Endothelial cell of umbilical vein (primary cell): ENCODE data around the gene CAPN7. TPM values are rescaled to one million over a fixed set of nuclear protein-coding genes. Genes with fewer than 3 reads are reported as not detected.

ENCODE experiments used
- BruUV-seq: library from RNA; stranded (reverse); fragments of 400-500 nt; replicated peaks from 2 replicates; lab custom pipeline; 2021; lab: Mats Ljungman, UMichigan
- CTCF ChIA-PET: fragments of 300-600, 350-600 bp; sonication (Branson Sonifier 250); formaldehyde crosslinking; loops from one replicate; lab custom pipeline; 2021; ENCODE audit warnings: antibody characterized with exemption, inconsistent platforms; lab: Charles Lee
- POLR2A ChIA-PET: fragments of 300-600, 350-600 bp; sonication (Branson Sonifier 250); formaldehyde crosslinking; loops from one replicate; lab custom pipeline; 2021; ENCODE audit warnings: antibody characterized with exemption, inconsistent platforms; lab: Charles Lee
- DNase-seq: peaks from one replicate; pipeline ENCODE4 v3.0.0-alpha.2; 2011; ENCODE audit warnings: low read depth, low spot score
- FAIRE-seq: peaks from 2 replicates; lab custom pipeline; 2011; peaks lifted over from hg19 to GRCh38; lab: Jason Lieb, UNC
- H2AFZ ChIP-seq: 2 replicates; pipeline ENCODE4 v1.6.0; 2012; ENCODE audit warnings: low read depth, low read length, control low read depth, inconsistent platforms
- H3K27ac ChIP-seq: 2 replicates; pipeline ENCODE4 v1.5.1; 2011; ENCODE audit warnings: low read depth, mild to moderate bottlenecking, control low read depth, low read length, moderate library complexity; ENCODE audit not compliant: insufficient read depth
- H3K27me3 ChIP-seq, 2 experiments: 2 replicates each; pipeline versions ENCODE4 v1.6.0 to v1.6.1; 2011; ENCODE audit warnings: low read length in 2 of 2, mixed read lengths in 1 of 2; ENCODE audit not compliant: control insufficient read depth in 2 of 2, insufficient read depth in 2 of 2
- H3K36me3 ChIP-seq, 2 experiments: 2 replicates in 1 of 2; 3 replicates in 1 of 2; pipeline ENCODE4 v1.5.1; 2011; ENCODE audit warnings: low read length in 2 of 2, mild to moderate bottlenecking in 1 of 2, moderate library complexity in 1 of 2; ENCODE audit not compliant: control insufficient read depth in 2 of 2, insufficient read depth in 2 of 2; ENCODE audit errors: extremely low read depth in 1 of 2
- H3K4me1 ChIP-seq: 3 replicates; pipeline ENCODE4 v1.5.1; 2011; ENCODE audit warnings: mild to moderate bottlenecking, low read length; ENCODE audit not compliant: control insufficient read depth, insufficient read depth; ENCODE audit errors: extremely low read depth
- H3K4me2 ChIP-seq: 2 replicates; pipeline ENCODE4 v1.6.1; 2011; ENCODE audit warnings: low read length, control low read depth, mixed read lengths; ENCODE audit not compliant: insufficient read depth
- H3K4me3 ChIP-seq, 3 experiments: fragments of 200-600 bp in 1 of 3; sonication (generic), shearing (Covaris generic) in 1 of 3; replicated peaks in 1 of 3; 2 replicates each; pipeline ENCODE4 v1.5.1; 2011 to 2016; ENCODE audit warnings: control low read depth in 3 of 3, low read length in 3 of 3, mild to moderate bottlenecking in 2 of 3, inconsistent platforms in 1 of 3, low read depth in 1 of 3, moderate library complexity in 1 of 3; ENCODE audit not compliant: insufficient read depth in 1 of 3
- H3K79me2 ChIP-seq: 2 replicates; pipeline ENCODE4 v1.6.0; 2012; ENCODE audit warnings: low read length, inconsistent platforms; ENCODE audit not compliant: control insufficient read depth, insufficient read depth
- H3K9ac ChIP-seq: replicated peaks from 2 replicates; pipeline ENCODE3; 2011; ENCODE audit warnings: low read length, control low read depth; ENCODE audit not compliant: insufficient read depth; ENCODE audit errors: extremely low read depth
- H3K9me1 ChIP-seq: replicated peaks from 3 replicates; pipeline ENCODE4 v1.6.0; 2011; ENCODE audit warnings: mild to moderate bottlenecking, low read length; ENCODE audit not compliant: control insufficient read depth, insufficient read depth; ENCODE audit errors: extremely low read depth
- H3K9me3 ChIP-seq: replicated peaks from 2 replicates; pipeline ENCODE4 v1.5.1; 2012; ENCODE audit warnings: low read length, inconsistent platforms; ENCODE audit not compliant: control insufficient read depth, insufficient read depth
- H4K20me1 ChIP-seq: replicated peaks from 2 replicates; pipeline ENCODE3; 2011; ENCODE audit warnings: mild to moderate bottlenecking, low read length; ENCODE audit not compliant: control insufficient read depth, insufficient read depth; ENCODE audit errors: extremely low read depth
- CTCF ChIP-seq, 2 donors: IDR thresholded peaks; 1 replicate in 1 of 2; 2 replicates in 1 of 2; pipeline ENCODE4 v1.5.1; 2011; ENCODE audit warnings: low read length in 2 of 2, mild to moderate bottlenecking in 2 of 2, moderate library complexity in 2 of 2, control low read depth in 1 of 2, inconsistent platforms in 1 of 2, low read depth in 1 of 2; ENCODE audit not compliant: insufficient read depth in 1 of 2; ENCODE audit errors: extremely low read depth in 1 of 2
- EZH2 ChIP-seq: IDR thresholded peaks from 2 replicates; pipeline ENCODE4 v1.6.1; 2012; ENCODE audit warnings: borderline replicate concordance, low read depth, mild to moderate bottlenecking, moderate library complexity, low read length, inconsistent platforms; ENCODE audit not compliant: severe bottlenecking
- FOS ChIP-seq: IDR thresholded peaks from 2 replicates; pipeline ENCODE4 v1.6.1; 2011; ENCODE audit warnings: mild to moderate bottlenecking, low read length, moderate library complexity, borderline replicate concordance; ENCODE audit not compliant: insufficient read depth
- GATA2 ChIP-seq: IDR thresholded peaks from 2 replicates; pipeline ENCODE4 v1.7.0; 2011; ENCODE audit warnings: low read depth, mild to moderate bottlenecking, moderate library complexity, mixed read lengths, low read length; ENCODE audit not compliant: insufficient read length, insufficient read depth
- JUN ChIP-seq: IDR thresholded peaks from 2 replicates; pipeline ENCODE4 v1.6.1; 2011; ENCODE audit warnings: borderline replicate concordance, low read depth; ENCODE audit not compliant: insufficient read length, insufficient read depth
- MAX ChIP-seq: IDR thresholded peaks from 2 replicates; pipeline ENCODE4 v1.6.1; 2011; ENCODE audit not compliant: insufficient read depth, insufficient read length
- MYC ChIP-seq: IDR thresholded peaks from one replicate; pipeline ENCODE4 v1.6.1; 2011; ENCODE audit warnings: mild to moderate bottlenecking, low read depth, low read length
- POLR2A ChIP-seq: IDR thresholded peaks from 2 replicates; pipeline ENCODE4 v1.6.1; 2012; ENCODE audit warnings: low read depth, mild to moderate bottlenecking, control low read depth, low read length
- POLR2AphosphoS5 ChIP-seq: IDR thresholded peaks from 2 replicates; pipeline ENCODE4 v1.6.1; 2012; ENCODE audit warnings: low read depth, mild to moderate bottlenecking, control low read depth, low read length, moderate library complexity; ENCODE audit not compliant: insufficient read depth
- dilution Hi-C: fragments of 300-500 bp; cut with MboI; formaldehyde crosslinking; loops from one replicate; pipeline ENCODE4 v1.15.0; 2019; ENCODE audit warnings: low sequenced_read_pairs; ENCODE audit not compliant: extremely low pct_ligation_motif_present
- intact Hi-C: fragments of 100-400 bp; cut with micrococcal nuclease; formaldehyde crosslinking; loops from one replicate; pipeline ENCODE4 v1.10.0; 2022
- polyA plus RNA-seq, 4 experiments: library from polyadenylated mRNA; depleted of rRNA in 3 of 4; stranded (reverse) in 3 of 4; unstranded in 1 of 4; fragments of >200 nt; gene quantifications; 2 replicates each; pipeline versions ENCODE4 v1.2.1 to v1.2.3, GENCODE V29; 2011 to 2012; ENCODE audit warnings: missing spikeins in 1 of 4
- total RNA-seq: library from RNA; stranded (reverse); gene quantifications from 2 replicates; pipeline ENCODE4 v1.2.3, GENCODE V29; 2021

The CAPN7 gene
- total and polyA plus RNA-seq, 2 donors (not counting 3 experiments of a cell fraction or from before 2014, with no cell fraction given) = 13.2 to 32.7 TPM

DNA sequence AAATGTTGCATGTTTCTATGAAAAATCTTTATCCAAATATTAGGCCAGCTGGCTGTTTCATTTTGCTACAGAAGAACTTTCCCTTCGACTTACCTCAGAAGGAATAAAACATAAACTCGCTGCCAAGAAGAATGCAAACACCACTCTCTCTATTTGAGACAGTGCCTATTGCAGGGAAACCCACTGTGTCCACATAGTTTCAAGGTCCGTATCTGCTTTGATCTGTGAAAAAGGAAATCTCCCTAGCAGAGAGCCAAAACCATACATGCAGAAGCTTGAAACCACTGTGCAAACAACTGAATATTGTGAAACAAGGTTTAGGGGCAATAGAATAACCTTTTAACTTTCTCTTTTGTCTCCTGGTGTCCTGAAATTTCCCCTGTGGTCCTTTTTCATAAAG is 35.0 kb upstream of the CAPN7 start:
- BruUV-seq = no TSS peak
- dilution Hi-C loops (no loop called here), intact Hi-C loops (no loop called here)
- H3K4me1 ChIP-seq = no peaks in the 10 kb centered on the region
- H4K20me1 ChIP-seq = no peaks in the 10 kb centered on the region
- no peak overlapping the region for H3K9ac ChIP-seq
- ChIA-PET CTCF (interaction anchor here (0.7 kb wide), 1 partner anchor 63 kb away, joined by 3 read pairs; no protein-coding TSS in a partner anchor), POLR2A (no interaction called here)
- H3K27me3 ChIP-seq = peaks cover 44 to 74% of the 10 kb centered on the region in 2 experiments
- H3K36me3 ChIP-seq = no peaks in the 10 kb centered on the region
- no peak overlapping the region for H3K4me3 ChIP-seq
- no peaks in the 10 kb centered on the region for H3K79me2 ChIP-seq
- FAIRE-seq (no peak), DNase-seq (no peak)
- H3K9me3 ChIP-seq = no peaks in the 10 kb centered on the region
- no peaks in the 10 kb centered on the region for H3K9me1 ChIP-seq
- no peak overlapping the region for H3K4me2 ChIP-seq
- H2AFZ ChIP-seq = no peak overlapping the region
- H3K27ac ChIP-seq = no peak overlapping the region
- TF ChIP-seq JUN (no peak), GATA2 (no peak), POLR2A (no peak), CTCF (IDR thresholded peaks at IDR 0.05; ENCODE audit: extremely low read depth in 1 of 2, insufficient read depth in 1 of 2, low read depth in 1 of 2, low read length in 2 of 2) (no peak), MYC (no peak), FOS (no peak), EZH2 (no peak), MAX (no peak), POLR2AphosphoS5 (no peak)
